ENCODE results near the gene SPRTN. TPM values are rescaled to one million over a fixed set of nuclear protein-coding genes. Genes with fewer than 3 reads are reported as not detected.

The SPRTN gene
- total RNA-seq, 2 experiments from 2014 or later, result 14.4 to 17.5 TPM

- no peak for DNase-seq
- CTCF ChIA-PET, result interaction anchor here (1.0 to 2.0 kb wide), 2 partner anchors 231 to 244 kb away, joined by 3 to 6 read pairs; no protein-coding TSS in a partner anchor
- H3K27ac Mint-ChIP-seq, result no peak overlapping the region
- no peaks in the 10 kb centered on the region for H3K27me3 Mint-ChIP-seq (ENCODE audit: low read depth)
- ATAC-seq, result no peak
- no peaks in the 10 kb centered on the region for H3K9me3 Mint-ChIP-seq (ENCODE audit: insufficient read depth)
- H3K4me3 Mint-ChIP-seq, result no peak overlapping the region
- POLR2A ChIA-PET, result interaction anchor here (0.9 kb wide), 1 partner anchor 21 kb away, joined by 5 read pairs; the partner anchor contains the start of genes EXOC8 and SPRTN
- peaks cover 8% of the 10 kb centered on the region for H3K4me1 Mint-ChIP-seq (ENCODE audit: low read depth)
- peaks cover 31% of the 10 kb centered on the region for H3K36me3 Mint-ChIP-seq (ENCODE audit: low read depth)
Observed at GRCh38 chr1:231359113-231359512, 21.0 kb downstream of the SPRTN start.

- ChIA-PET POLR2A (no interaction called here), CTCF (interaction anchor here (1.0 to 2.2 kb wide), 4 partner anchors 10 to 244 kb away, joined by 3 to 10 read pairs (median 3); no protein-coding TSS in a partner anchor)
- H3K9me3 Mint-ChIP-seq (ENCODE audit: insufficient read depth), result no peaks in the 10 kb centered on the region
- no peak overlapping the region for H3K4me3 Mint-ChIP-seq
- H3K27ac Mint-ChIP-seq, result no peak overlapping the region
- H3K4me1 Mint-ChIP-seq (ENCODE audit: low read depth), result peaks cover 8% of the 10 kb centered on the region
- no peaks in the 10 kb centered on the region for H3K27me3 Mint-ChIP-seq (ENCODE audit: low read depth)
- peaks cover 47% of the 10 kb centered on the region for H3K36me3 Mint-ChIP-seq (ENCODE audit: low read depth)
- DNase-seq (no peak), ATAC-seq (no peak)
Observed at GRCh38 chr1:231362325-231362724, 24.2 kb downstream of the SPRTN start.

GRCh38 chr1:231363624-231364023, 25.5 kb downstream of the SPRTN start:
- Mint-ChIP-seq H3K27me3 (ENCODE audit: low read depth) (no peaks in the 10 kb centered on the region), H3K4me1 (ENCODE audit: low read depth) (no peaks in the 10 kb centered on the region), H3K27ac (no peak overlapping the region), H3K9me3 (ENCODE audit: insufficient read depth) (no peaks in the 10 kb centered on the region), H3K4me3 (no peak overlapping the region), H3K36me3 (ENCODE audit: low read depth) (peaks cover 46% of the 10 kb centered on the region)
- ATAC-seq (no peak), DNase-seq (no peak)
- ChIA-PET POLR2A (interaction anchor here (1.4 kb wide), 1 partner anchor 26 kb away, joined by 5 read pairs; the partner anchor contains the start of genes EXOC8 and SPRTN), CTCF (interaction anchor here (1.0 to 2.3 kb wide), 6 partner anchors 15 to 240 kb away, joined by 3 to 10 read pairs (median 4); no protein-coding TSS in a partner anchor)

GRCh38 chr1:231364192-231364591, 26.1 kb downstream of the SPRTN start:
- no peaks in the 10 kb centered on the region for H3K27me3 Mint-ChIP-seq (ENCODE audit: low read depth)
- H3K9me3 Mint-ChIP-seq (ENCODE audit: insufficient read depth), result no peaks in the 10 kb centered on the region
- ATAC-seq (no peak), DNase-seq (no peak)
- H3K4me1 Mint-ChIP-seq (ENCODE audit: low read depth), result no peaks in the 10 kb centered on the region
- no peak overlapping the region for H3K4me3 Mint-ChIP-seq
- peaks cover 51% of the 10 kb centered on the region for H3K36me3 Mint-ChIP-seq (ENCODE audit: low read depth)
- H3K27ac Mint-ChIP-seq, result no peak overlapping the region
- POLR2A ChIA-PET, result interaction anchor here (1.4 kb wide), 1 partner anchor 26 kb away, joined by 5 read pairs; the partner anchor contains the start of genes EXOC8 and SPRTN
- CTCF ChIA-PET, result interaction anchor here (1.0 to 2.3 kb wide), 4 partner anchors 213 to 240 kb away, joined by 3 to 10 read pairs (median 6); no protein-coding TSS in a partner anchor

GRCh38 chr1:231369282-231369681, 31.2 kb downstream of the SPRTN start:
- H3K4me3 Mint-ChIP-seq, result no peak overlapping the region
- H3K36me3 Mint-ChIP-seq (ENCODE audit: low read depth), result peaks cover 32% of the 10 kb centered on the region
- no peaks in the 10 kb centered on the region for H3K9me3 Mint-ChIP-seq (ENCODE audit: insufficient read depth)
- POLR2A ChIA-PET, result no interaction called here
- DNase-seq (no peak), ATAC-seq (no peak)
- H3K4me1 Mint-ChIP-seq (ENCODE audit: low read depth), result no peaks in the 10 kb centered on the region
- no peaks in the 10 kb centered on the region for H3K27me3 Mint-ChIP-seq (ENCODE audit: low read depth)
- H3K27ac Mint-ChIP-seq, result no peak overlapping the region
- CTCF ChIA-PET, result interaction anchor here (2.4 kb wide), 1 partner anchor 12 kb away, joined by 6 read pairs; no protein-coding TSS in a partner anchor

GRCh38 chr1:231372501-231372900, 34.4 kb downstream of the SPRTN start:
- POLR2A ChIA-PET, result interaction anchor here (1.0 kb wide), 1 partner anchor 48 kb away, joined by 3 read pairs; no protein-coding TSS in a partner anchor
- H3K4me3 Mint-ChIP-seq, result no peak overlapping the region
- peaks cover 10% of the 10 kb centered on the region for H3K4me1 Mint-ChIP-seq (ENCODE audit: low read depth)
- ATAC-seq (no peak), DNase-seq (no peak)
- CTCF ChIA-PET, result interaction anchor here (0.7 to 1.7 kb wide), 4 partner anchors 11 to 384 kb away, joined by 3 to 7 read pairs (median 3); no protein-coding TSS in a partner anchor
- no peak overlapping the region for H3K27ac Mint-ChIP-seq
- peaks cover 15% of the 10 kb centered on the region for H3K36me3 Mint-ChIP-seq (ENCODE audit: low read depth)
- H3K9me3 Mint-ChIP-seq (ENCODE audit: insufficient read depth), result no peaks in the 10 kb centered on the region
- H3K27me3 Mint-ChIP-seq (ENCODE audit: low read depth), result no peaks in the 10 kb centered on the region

- no peak for DNase-seq
- Mint-ChIP-seq H3K9me3 (ENCODE audit: insufficient read depth) (no peaks in the 10 kb centered on the region), H3K4me1 (ENCODE audit: low read depth) (peaks cover 23% of the 10 kb centered on the region), H3K36me3 (ENCODE audit: low read depth) (peaks cover 7% of the 10 kb centered on the region), H3K27me3 (ENCODE audit: low read depth) (no peaks in the 10 kb centered on the region), H3K4me3 (no peak overlapping the region), H3K27ac (no peak overlapping the region)
- ChIA-PET POLR2A (no interaction called here), CTCF (interaction anchor here (0.6 to 1.2 kb wide), 3 partner anchors 19 to 231 kb away, joined by 3 read pairs; no protein-coding TSS in a partner anchor)
- no peak for ATAC-seq
Observed at GRCh38 chr1:231374394-231374793, 36.3 kb downstream of the SPRTN start.

- no peak for ATAC-seq
- Mint-ChIP-seq H3K4me1 (ENCODE audit: low read depth) (peaks cover 23% of the 10 kb centered on the region), H3K9me3 (ENCODE audit: insufficient read depth) (no peaks in the 10 kb centered on the region), H3K36me3 (ENCODE audit: low read depth) (peaks cover 2% of the 10 kb centered on the region), H3K27ac (no peak overlapping the region), H3K27me3 (ENCODE audit: low read depth) (no peaks in the 10 kb centered on the region), H3K4me3 (no peak overlapping the region)
- POLR2A ChIA-PET, result interaction anchor here (0.8 kb wide), 1 partner anchor 10 kb away, joined by 3 read pairs; no protein-coding TSS in a partner anchor
- no peak for DNase-seq
- CTCF ChIA-PET, result interaction anchor here (0.7 kb wide), 1 partner anchor 15 kb away, joined by 3 read pairs; no protein-coding TSS in a partner anchor
Observed at GRCh38 chr1:231376101-231376500, 38.0 kb downstream of the SPRTN start.

GRCh38 chr1:231376875-231377549, 38.9 kb downstream of the SPRTN start:
- Mint-ChIP-seq H3K4me3 (no peak overlapping the region), H3K36me3 (ENCODE audit: low read depth) (peaks cover 2% of the 10 kb centered on the region), H3K9me3 (ENCODE audit: insufficient read depth) (no peaks in the 10 kb centered on the region), H3K4me1 (ENCODE audit: low read depth) (peaks cover 23% of the 10 kb centered on the region), H3K27ac (peak overlapping the region; percentile 64), H3K27me3 (ENCODE audit: low read depth) (no peaks in the 10 kb centered on the region)
- POLR2A ChIA-PET, result interaction anchor here (0.8 kb wide), 1 partner anchor 9 kb away, joined by 3 read pairs; no protein-coding TSS in a partner anchor
- peak; percentile 42 for DNase-seq
- CTCF ChIA-PET, result interaction anchor here (0.7 to 1.0 kb wide), 2 partner anchors 12 to 45 kb away, joined by 3 to 4 read pairs; partner anchors contain the start of gene EGLN1
- ATAC-seq, result peak; percentile 61

GRCh38 chr1:231381729-231382128, 43.6 kb downstream of the SPRTN start:
- ATAC-seq (no peak), DNase-seq (no peak)
- Mint-ChIP-seq H3K9me3 (ENCODE audit: insufficient read depth) (no peaks in the 10 kb centered on the region), H3K4me3 (no peak overlapping the region), H3K36me3 (ENCODE audit: low read depth) (no peaks in the 10 kb centered on the region), H3K27me3 (ENCODE audit: low read depth) (no peaks in the 10 kb centered on the region), H3K4me1 (ENCODE audit: low read depth) (peaks cover 20% of the 10 kb centered on the region), H3K27ac (no peak overlapping the region)
- CTCF ChIA-PET, result interaction anchor here (1.1 kb wide), 1 partner anchor 11 kb away, joined by 3 read pairs; no protein-coding TSS in a partner anchor
- POLR2A ChIA-PET, result interaction anchor here (0.6 kb wide), 1 partner anchor 148 kb away, joined by 3 read pairs; no protein-coding TSS in a partner anchor

- DNase-seq (no peak), ATAC-seq (no peak)
- no peaks in the 10 kb centered on the region for H3K27me3 Mint-ChIP-seq (ENCODE audit: low read depth)
- no peak overlapping the region for H3K27ac Mint-ChIP-seq
- H3K4me1 Mint-ChIP-seq (ENCODE audit: low read depth), result peaks cover 13% of the 10 kb centered on the region
- POLR2A ChIA-PET, result interaction anchor here (0.7 kb wide), 1 partner anchor 148 kb away, joined by 3 read pairs; no protein-coding TSS in a partner anchor
- no peaks in the 10 kb centered on the region for H3K36me3 Mint-ChIP-seq (ENCODE audit: low read depth)
- no peaks in the 10 kb centered on the region for H3K9me3 Mint-ChIP-seq (ENCODE audit: insufficient read depth)
- CTCF ChIA-PET, result no interaction called here
- H3K4me3 Mint-ChIP-seq, result no peak overlapping the region
Observed at GRCh38 chr1:231382426-231382825, 44.3 kb downstream of the SPRTN start.

Data from activated CD8-positive, alpha-beta T cell treated with anti-CD3 and anti-CD28 coated beads, Interleukin-2, amount 10 ng/mL, durations not matched to agents 7 days and 5 days (primary cell).